Midbrain (tissue), 1 donor: Measurements from ENCODE around the gene MARCHF3.
"Not testable (repeated sequence)": the region's sequence is repeated elsewhere in the genome, so short reads cannot be mapped to it uniquely, and the experiment has no call there.

ENCODE experiments used
- DNase-seq: peaks from one replicate; lab custom pipeline; 2025; lab: John Stamatoyannopoulos, UW

The MARCHF3 gene

DNA sequence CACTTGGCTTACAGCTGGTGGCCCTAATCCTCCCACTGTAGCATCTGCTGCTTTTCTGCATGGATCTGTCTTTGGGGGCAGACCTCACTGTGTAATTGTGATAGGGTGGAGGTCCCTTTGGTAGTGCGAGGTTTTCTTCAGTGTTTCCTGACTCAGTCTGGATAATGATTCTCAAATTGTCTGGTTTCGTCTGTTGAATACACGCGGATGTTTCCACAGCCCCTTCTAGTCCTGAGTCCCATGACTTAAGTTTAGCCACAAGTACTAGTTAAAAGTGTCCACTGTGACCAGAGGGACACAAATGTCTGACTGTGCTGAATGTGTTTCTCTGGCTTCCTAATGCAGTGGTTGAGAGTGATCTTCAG is 182.9 kb downstream of the MARCHF3 start:
- DNase-seq = no peak

GRCh38 chr5:126846744-126847455 is 183.5 kb downstream of the MARCHF3 start:
- no peak for DNase-seq

DNA sequence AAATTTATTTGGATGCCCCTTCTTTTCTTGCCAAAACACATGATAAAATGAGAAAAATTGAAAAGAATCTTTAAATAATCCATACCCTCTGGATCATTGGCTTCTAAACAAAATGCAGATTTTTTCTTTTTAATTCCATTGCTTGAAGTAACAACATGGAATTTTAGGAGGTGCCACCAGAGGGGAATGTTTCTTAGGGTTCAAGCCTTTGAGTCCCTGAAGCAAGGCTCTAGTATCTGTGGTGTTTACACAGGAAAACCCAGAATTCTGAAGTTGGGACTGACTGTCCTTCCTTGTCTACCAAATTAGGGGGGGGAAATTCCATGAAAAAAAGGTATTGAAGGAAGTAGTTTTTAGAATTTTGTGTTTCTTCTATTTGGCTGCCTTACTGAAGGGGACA is 184.0 kb downstream of the MARCHF3 start:
- no peak for DNase-seq

DNA sequence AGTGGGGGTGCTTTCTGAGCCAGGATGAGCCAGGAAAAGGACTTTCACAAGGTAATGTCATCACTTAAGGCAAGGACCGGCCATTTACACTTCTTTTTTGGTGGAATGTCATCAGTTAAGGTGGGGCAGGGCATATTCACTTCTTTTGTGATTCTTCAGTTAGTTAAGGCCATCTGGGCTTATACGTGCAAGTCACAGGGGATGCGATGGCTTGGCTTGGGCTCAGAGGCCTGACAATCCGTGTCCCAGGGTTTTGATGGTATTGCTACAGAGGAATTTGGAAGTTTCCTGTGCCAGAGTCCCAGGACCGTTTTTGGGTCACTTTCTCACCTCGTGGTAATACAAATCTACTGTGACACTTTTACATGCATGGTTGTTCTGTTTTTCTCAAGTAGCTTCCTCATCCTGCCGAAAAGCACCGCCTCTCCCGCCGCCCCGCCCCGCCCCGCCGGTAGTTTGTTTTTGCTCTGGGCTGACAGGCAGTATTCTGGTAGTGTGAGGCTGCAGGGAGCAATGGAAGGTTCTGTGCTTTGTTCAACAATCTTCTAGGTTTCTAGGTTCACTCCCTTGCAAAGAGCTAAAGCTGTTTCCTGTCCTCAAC is 184.8 kb downstream of the MARCHF3 start:
- not testable (repeated sequence) for DNase-seq

- DNase-seq = not testable (repeated sequence)
Observed at GRCh38 chr5:126843375-126843774, 187.0 kb downstream of the MARCHF3 start.

GRCh38 chr5:126839407-126839806 is 191.0 kb downstream of the MARCHF3 start:
- DNase-seq = not testable (repeated sequence)

DNA sequence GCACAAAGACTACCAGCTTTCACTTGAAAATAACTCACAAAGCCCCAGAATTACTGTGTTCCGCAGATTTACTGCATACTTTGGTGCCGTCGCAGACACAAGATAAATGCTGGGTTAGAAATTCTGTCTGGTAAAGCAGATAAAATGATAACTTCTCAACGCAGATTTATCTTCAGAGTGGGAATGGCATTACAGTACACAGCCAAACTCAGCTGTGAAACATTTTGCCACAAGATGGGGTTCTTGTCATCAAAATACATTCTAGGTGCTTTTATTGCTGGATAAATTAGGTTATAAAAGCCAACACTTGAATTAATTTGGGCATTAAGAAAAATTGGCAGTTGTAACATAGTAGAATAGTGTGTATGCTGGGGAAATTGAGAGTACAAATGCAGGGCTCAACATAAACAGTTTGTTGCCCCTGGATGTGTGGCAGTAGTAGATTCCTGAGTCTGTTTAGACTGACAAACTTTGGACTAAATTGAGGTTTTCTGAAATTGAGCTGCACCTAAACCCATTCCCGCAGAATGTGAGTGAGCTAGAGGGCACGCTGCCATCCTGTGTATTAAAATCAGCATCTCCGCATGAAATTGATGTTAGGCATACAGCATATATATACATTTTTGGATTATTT is 192.3 kb downstream of the MARCHF3 start:
- no peak for DNase-seq

- DNase-seq = no peak
Observed at GRCh38 chr5:126837242-126837641, 193.1 kb downstream of the MARCHF3 start.

- no peak for DNase-seq
Observed at GRCh38 chr5:126836778-126837177, 193.6 kb downstream of the MARCHF3 start.

- DNase-seq = no peak
Observed at GRCh38 chr5:126831156-126831555, 199.2 kb downstream of the MARCHF3 start.

GRCh38 chr5:126830061-126830460 is 200.3 kb downstream of the MARCHF3 start:
- no peak for DNase-seq

GRCh38 chr5:126829098-126829497 is 201.3 kb downstream of the MARCHF3 start:
- no peak for DNase-seq

DNA sequence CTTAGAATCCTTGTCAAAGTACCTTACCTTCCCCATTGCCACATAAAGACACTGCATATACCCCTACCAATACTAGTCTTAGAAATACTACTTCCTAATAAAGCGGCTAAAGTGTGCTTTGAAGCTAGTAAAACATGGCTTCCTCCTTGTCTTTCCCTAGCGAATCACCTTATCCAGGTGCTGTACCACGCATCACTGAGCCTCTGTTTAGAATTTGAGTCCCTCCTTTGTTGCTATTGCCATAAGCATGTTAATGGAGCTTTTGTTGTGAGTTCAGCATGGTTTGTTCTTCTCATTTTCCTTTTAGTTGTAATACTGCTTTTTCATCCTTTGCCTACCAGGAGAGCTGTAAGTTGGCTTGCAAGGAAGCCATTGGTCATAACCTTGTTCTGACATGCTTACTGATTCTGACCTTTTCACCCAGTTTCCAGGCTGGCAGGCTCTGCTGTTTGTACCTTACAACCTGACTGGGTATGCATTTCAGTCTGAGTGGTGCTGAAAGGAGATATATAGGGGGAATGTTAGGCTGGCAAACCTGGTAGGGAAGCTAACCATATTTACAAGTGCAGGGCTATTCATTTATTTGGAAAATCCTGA is 203.6 kb downstream of the MARCHF3 start:
- DNase-seq = no peak

DNA sequence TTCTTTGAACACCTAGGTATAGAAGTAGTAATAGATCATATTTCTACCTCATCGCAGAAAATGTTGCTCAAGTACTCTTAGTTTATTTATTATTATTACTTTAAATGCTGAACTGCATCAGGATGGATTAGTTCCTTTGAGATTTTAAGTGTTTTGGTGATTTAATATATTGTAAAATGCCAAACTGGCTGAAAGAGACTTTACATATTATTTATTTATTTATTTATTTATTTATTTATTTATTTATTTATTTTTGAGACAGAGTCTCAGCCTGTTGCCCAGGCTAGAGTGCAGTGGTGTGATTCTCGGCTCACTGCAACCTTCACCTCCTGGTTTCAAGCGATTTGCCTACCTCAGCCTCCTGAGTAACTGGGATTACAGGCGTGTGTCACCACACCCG is 211.1 kb downstream of the MARCHF3 start:
- DNase-seq = no peak

- DNase-seq = no peak
Observed at GRCh38 chr5:126818736-126819135, 211.6 kb downstream of the MARCHF3 start.
